SU-DHL-6 (cell line): ENCODE data around the gene CTNNA2.

Source experiments
- H2AFZ ChIP-seq: fragments of 200-600 bp; sonication (generic); 2 replicates; pipeline ENCODE4 v1.6.1; 2014; ENCODE audit warnings: low read depth, mild to moderate bottlenecking, moderate library complexity, mixed read lengths, antibody characterized with exemption, low read length; ENCODE audit not compliant: severe bottlenecking
- H3F3A ChIP-seq: fragments of 200-600 bp; shearing (Covaris generic); 2 replicates; pipeline ENCODE4 v1.6.0; 2016; ENCODE audit warnings: antibody characterized with exemption, mild to moderate bottlenecking; ENCODE audit not compliant: insufficient read depth
- H3K27ac ChIP-seq: fragments of 200-600 bp; sonication (generic); 2 replicates; pipeline ENCODE4 v1.5.1; 2016; ENCODE audit warnings: low read depth, mild to moderate bottlenecking, low read length, moderate library complexity, mixed read lengths
- H3K27me3 ChIP-seq: fragments of 200-600 bp; sonication (generic), shearing (Covaris generic); 2 replicates; pipeline ENCODE4 v1.6.0; 2014; ENCODE audit warnings: mild to moderate bottlenecking, low read length
- H3K36me3 ChIP-seq: fragments of 200-600 bp; sonication (generic); 2 replicates; pipeline ENCODE4 v1.6.1; 2014; ENCODE audit warnings: mild to moderate bottlenecking, low read length, mixed read lengths
- H3K4me2 ChIP-seq: fragments of 300-600, 200-600 bp; shearing (Covaris generic), sonication (generic); 2 replicates; pipeline ENCODE4 v1.6.0; 2014; ENCODE audit warnings: low read length, low read depth, mild to moderate bottlenecking; ENCODE audit not compliant: poor library complexity, severe bottlenecking
- H3K4me3 ChIP-seq: fragments of 200-600 bp; sonication (generic); 2 replicates; pipeline ENCODE4 v1.5.1; 2014; ENCODE audit warnings: antibody characterized with exemption, low read length, mild to moderate bottlenecking, mixed read lengths; ENCODE audit not compliant: insufficient read depth, poor library complexity, severe bottlenecking
- H3K79me2 ChIP-seq: fragments of 200-600 bp; sonication (generic); 2 replicates; pipeline ENCODE4 v1.6.1; 2014; ENCODE audit warnings: mild to moderate bottlenecking, low read length, moderate library complexity; ENCODE audit not compliant: insufficient read depth
- H3K9ac ChIP-seq: fragments of 200-600 bp; sonication (generic); 2 replicates; pipeline ENCODE4 v1.7.0; 2014; ENCODE audit warnings: mild to moderate bottlenecking, low read length
- H3K9me2 ChIP-seq: fragments of 200-600 bp; sonication (generic); replicated peaks from 2 replicates; pipeline ENCODE4 v1.6.1; 2014; ENCODE audit warnings: low read length; ENCODE audit not compliant: insufficient read depth
- H3K9me3 ChIP-seq: fragments of 200-600 bp; sonication (generic); 2 replicates; pipeline ENCODE4 v1.6.1; 2014; ENCODE audit warnings: low read length, mixed read lengths; ENCODE audit not compliant: insufficient read depth
- H4K20me1 ChIP-seq: fragments of 200-600 bp; sonication (generic); 2 replicates; pipeline ENCODE4 v1.6.1; 2014; ENCODE audit warnings: low read depth, mild to moderate bottlenecking, antibody characterized with exemption, low read length, moderate library complexity, mixed read lengths
- CTCF ChIP-seq: fragments of 200-600 bp; sonication (generic); IDR thresholded peaks from one replicate; pipeline ENCODE4 v1.5.1; 2017; ENCODE audit warnings: antibody characterized with exemption, mild to moderate bottlenecking, low read length, moderate library complexity; ENCODE audit not compliant: insufficient read depth, poor library complexity, severe bottlenecking
- EZH2phosphoT487 ChIP-seq: fragments of 200-600 bp; sonication (generic), shearing (Covaris generic); conservative IDR thresholded peaks from 2 replicates; pipeline ENCODE4 v1.6.1; 2018; ENCODE audit warnings: mild to moderate bottlenecking, antibody characterized with exemption, low read length, moderate library complexity, mixed read lengths

CTNNA2 gene

DNA sequence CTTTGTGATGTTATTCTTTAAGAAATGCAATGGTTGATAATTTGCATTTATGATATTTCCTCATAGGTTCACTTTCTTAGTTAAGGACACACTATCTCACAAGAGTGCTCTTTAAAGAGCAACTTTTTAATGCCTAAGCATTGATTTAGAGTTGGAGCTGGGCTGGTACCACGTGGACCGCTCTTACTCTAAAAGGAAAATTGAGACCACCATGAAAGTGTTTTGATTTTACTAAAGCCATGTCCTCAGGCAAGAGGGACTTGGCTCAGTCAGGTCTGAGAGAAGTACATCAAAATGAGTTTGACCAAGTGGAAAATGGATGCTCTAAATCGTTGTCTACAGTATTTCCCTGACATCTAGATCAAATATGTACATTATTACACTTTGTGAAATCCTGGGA is 489.3 kb downstream of the CTNNA2 start:
- no peak overlapping the region for H3K27ac ChIP-seq
- no peak overlapping the region for H2AFZ ChIP-seq
- H3K9ac ChIP-seq = no peak overlapping the region
- H3K9me2 ChIP-seq = no peaks in the 10 kb centered on the region
- H3K4me2 ChIP-seq = no peak overlapping the region
- no peaks in the 10 kb centered on the region for H3F3A ChIP-seq
- H3K9me3 ChIP-seq = no peaks in the 10 kb centered on the region
- H3K4me3 ChIP-seq = no peak overlapping the region
- no peak for TF ChIP-seq EZH2phosphoT487
- H3K36me3 ChIP-seq = no peaks in the 10 kb centered on the region
- no peaks in the 10 kb centered on the region for H4K20me1 ChIP-seq
- H3K27me3 ChIP-seq = no peaks in the 10 kb centered on the region
- H3K79me2 ChIP-seq = no peaks in the 10 kb centered on the region

DNA sequence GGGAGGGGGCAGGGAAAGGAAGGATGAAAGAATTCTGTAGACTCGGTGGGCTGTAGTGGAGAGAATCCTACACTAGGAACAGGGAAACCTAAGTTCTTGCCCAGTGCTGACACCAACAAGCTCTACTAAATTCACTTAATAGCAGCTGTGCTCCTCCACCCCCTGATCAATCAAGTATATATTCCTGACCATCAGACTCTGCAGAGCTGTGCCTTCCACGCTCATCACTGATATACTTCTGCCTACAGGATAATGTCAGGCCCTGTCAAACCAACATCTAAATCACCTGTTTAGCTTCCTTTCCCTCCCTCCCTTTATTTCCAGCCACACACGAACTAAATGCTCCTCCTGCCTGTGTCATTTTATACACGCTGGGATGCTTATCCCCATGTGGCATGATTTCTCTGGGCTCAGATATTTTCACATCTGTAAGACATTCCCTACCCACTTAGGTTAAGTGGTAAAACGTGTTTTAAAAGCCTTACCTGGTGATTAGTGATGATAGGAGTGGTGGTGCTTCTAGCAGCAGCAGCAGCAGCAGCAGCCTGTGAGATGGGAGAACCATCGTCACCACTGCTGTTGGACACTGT is 489.8 kb downstream of the CTNNA2 start:
- no peaks in the 10 kb centered on the region for H3K27me3 ChIP-seq
- no peak for TF ChIP-seq EZH2phosphoT487
- no peak for TF ChIP-seq CTCF
- H3K79me2 ChIP-seq = no peaks in the 10 kb centered on the region
- H4K20me1 ChIP-seq = no peaks in the 10 kb centered on the region
- no peaks in the 10 kb centered on the region for H3K9me2 ChIP-seq
- H3K36me3 ChIP-seq = no peaks in the 10 kb centered on the region
- H3K27ac ChIP-seq = no peak overlapping the region
- H3F3A ChIP-seq = no peaks in the 10 kb centered on the region
- H3K9ac ChIP-seq = no peak overlapping the region
- no peak overlapping the region for H3K4me3 ChIP-seq
- no peak overlapping the region for H3K4me2 ChIP-seq
- H3K9me3 ChIP-seq = no peaks in the 10 kb centered on the region
- no peak overlapping the region for H2AFZ ChIP-seq

- H4K20me1 ChIP-seq = no peaks in the 10 kb centered on the region
These were observed 495.1 kb downstream of the CTNNA2 start for GRCh38 chr2:80007777-80008503.

GRCh38 chr2:80008596-80008995 is 495.7 kb downstream of the CTNNA2 start:
- Histone ChIP-seq H3K9me3 (no peaks in the 10 kb centered on the region), H3K9ac (no peak overlapping the region), H3K27me3 (no peaks in the 10 kb centered on the region), H3K79me2 (no peaks in the 10 kb centered on the region), H3F3A (no peaks in the 10 kb centered on the region), H3K36me3 (no peaks in the 10 kb centered on the region), H3K4me2 (no peak overlapping the region), H3K4me3 (no peak overlapping the region), H2AFZ (no peak overlapping the region), H3K9me2 (no peaks in the 10 kb centered on the region), H3K27ac (no peak overlapping the region), H4K20me1 (no peaks in the 10 kb centered on the region)
- no peak for TF ChIP-seq CTCF
- no peak for TF ChIP-seq EZH2phosphoT487

More at GRCh38 chr2:80007777-80008503, 495.1 kb downstream of the CTNNA2 start:
- no peak overlapping the region for H3K4me2 ChIP-seq
- no peaks in the 10 kb centered on the region for H3K9me3 ChIP-seq
- no peaks in the 10 kb centered on the region for H3K36me3 ChIP-seq
- no peak overlapping the region for H3K4me3 ChIP-seq
- TF ChIP-seq EZH2phosphoT487 = no peak
- no peaks in the 10 kb centered on the region for H3F3A ChIP-seq
- H2AFZ ChIP-seq = no peak overlapping the region
- no peaks in the 10 kb centered on the region for H3K27me3 ChIP-seq
- no peak overlapping the region for H3K9ac ChIP-seq
- no peak overlapping the region for H3K27ac ChIP-seq
- H3K79me2 ChIP-seq = no peaks in the 10 kb centered on the region
- H3K9me2 ChIP-seq = no peaks in the 10 kb centered on the region
